Epithelial cell of proximal tubule (primary cell): ENCODE data around the gene GSTCD. TPM values are rescaled to one million over a fixed set of nuclear protein-coding genes. Genes with fewer than 3 reads are reported as not detected.
"Not testable (repeated sequence)": the region's sequence is repeated elsewhere in the genome, so short reads cannot be mapped to it uniquely, and the experiment has no call there.

Source experiments
- DNase-seq: peaks from one replicate; pipeline ENCODE4 v3.0.0-alpha.2; 2011; ENCODE audit warnings: low read depth
- H3K4me3 ChIP-seq: 2 replicates; pipeline ENCODE4 v1.5.1; 2011; ENCODE audit warnings: low read depth, mild to moderate bottlenecking, low read length
- CTCF ChIP-seq: conservative IDR thresholded peaks from 2 replicates; pipeline ENCODE4 v1.5.1; 2012; ENCODE audit warnings: low read depth, mild to moderate bottlenecking, low read length
- total RNA-seq: library from RNA; depleted of rRNA; stranded (reverse); fragments of >200 nt; gene quantifications from 2 replicates; pipeline ENCODE4 v1.2.3, GENCODE V29; 2015

The GSTCD gene
- total RNA-seq, 1 donor from 2014 or later, result 28.8 TPM

DNA sequence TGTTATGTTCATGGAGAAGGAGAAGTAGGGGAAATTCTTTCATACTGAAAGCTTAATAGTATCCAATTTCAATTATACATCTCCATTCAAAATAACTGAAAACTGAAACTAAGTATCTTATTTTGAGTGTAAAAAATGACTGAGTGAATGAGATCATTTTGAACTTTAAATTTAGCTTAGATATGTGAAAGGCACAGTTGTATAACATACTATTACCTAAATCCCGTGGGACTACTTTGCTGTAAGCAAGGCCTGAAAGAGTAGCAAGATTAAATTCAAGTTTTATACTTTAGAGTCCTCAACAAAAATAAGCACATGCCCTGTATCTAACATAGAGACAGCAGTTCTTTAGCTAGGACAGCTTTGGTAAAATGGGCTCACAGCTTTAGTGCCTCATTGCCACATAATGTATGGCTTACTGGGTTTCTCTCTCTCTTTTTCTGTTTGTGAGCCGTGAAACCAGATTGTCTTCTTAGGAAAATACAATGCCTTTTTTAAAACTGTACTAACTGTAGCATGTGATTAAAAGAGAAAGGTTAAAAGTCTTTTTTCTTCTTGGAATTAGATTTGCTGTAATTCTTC, 43.2 kb downstream of the GSTCD start:
- no peak for TF ChIP-seq CTCF
- no peak overlapping the region for H3K4me3 ChIP-seq
- DNase-seq, result no peak

- H3K4me3 ChIP-seq, result no peak overlapping the region
- no peak for DNase-seq
- no peak for TF ChIP-seq CTCF
These were observed 44.8 kb downstream of the GSTCD start for GRCh38 chr4:105753361-105753760.

GRCh38 chr4:105755375-105755774, 46.8 kb downstream of the GSTCD start:
- DNase-seq, result peak; percentile 7
- H3K4me3 ChIP-seq, result no peak overlapping the region
- no peak for TF ChIP-seq CTCF

- no peak for DNase-seq
- H3K4me3 ChIP-seq, result no peak overlapping the region
- no peak for TF ChIP-seq CTCF
These were observed 50.4 kb downstream of the GSTCD start for GRCh38 chr4:105758958-105759357.

- peak; percentile 33 for DNase-seq
- no peak for TF ChIP-seq CTCF
- H3K4me3 ChIP-seq, result no peak overlapping the region
These were observed 57.3 kb downstream of the GSTCD start for GRCh38 chr4:105765690-105766407.

DNA sequence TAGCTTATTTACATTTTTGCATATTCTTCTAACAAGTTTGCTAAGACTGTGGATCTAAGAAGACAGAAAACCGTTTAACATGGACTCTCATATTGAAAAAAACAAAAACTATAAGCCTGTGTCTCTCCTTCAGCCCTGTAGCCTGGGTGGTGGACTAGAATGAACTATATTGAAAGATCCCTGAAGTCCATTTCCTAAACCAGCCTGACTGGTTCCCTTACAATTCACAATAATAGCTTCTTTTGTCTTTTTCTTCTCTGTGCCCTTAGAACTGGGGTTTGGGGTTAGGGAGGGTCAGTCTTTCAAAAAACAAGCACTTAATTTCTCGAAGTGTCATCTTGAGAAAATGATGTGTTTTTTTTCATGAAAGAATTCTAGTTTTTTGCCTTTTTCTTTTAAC, 59.0 kb downstream of the GSTCD start:
- no peak for TF ChIP-seq CTCF
- DNase-seq, result no peak
- H3K4me3 ChIP-seq, result no peak overlapping the region

DNA sequence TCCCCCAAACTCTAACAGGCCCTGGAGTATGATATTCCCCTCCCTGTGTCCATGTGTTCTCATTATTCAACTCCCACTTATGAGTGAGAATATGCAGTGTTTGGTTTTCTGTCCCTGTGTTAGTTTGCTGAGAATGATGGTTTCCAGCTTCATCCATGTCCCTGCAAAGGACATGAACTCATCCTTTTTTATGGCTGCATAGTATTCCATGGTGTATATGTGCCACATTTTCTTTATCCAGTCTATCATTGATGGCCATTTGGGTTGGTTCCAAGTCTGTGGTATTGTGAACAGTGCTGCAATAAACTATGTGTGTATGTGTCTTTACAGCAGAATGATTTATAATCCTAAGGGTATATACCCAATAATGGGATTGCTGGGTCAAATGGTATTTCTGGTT, 61.9 kb downstream of the GSTCD start:
- DNase-seq, H3K4me3 ChIP-seq: not testable (repeated sequence)

DNA sequence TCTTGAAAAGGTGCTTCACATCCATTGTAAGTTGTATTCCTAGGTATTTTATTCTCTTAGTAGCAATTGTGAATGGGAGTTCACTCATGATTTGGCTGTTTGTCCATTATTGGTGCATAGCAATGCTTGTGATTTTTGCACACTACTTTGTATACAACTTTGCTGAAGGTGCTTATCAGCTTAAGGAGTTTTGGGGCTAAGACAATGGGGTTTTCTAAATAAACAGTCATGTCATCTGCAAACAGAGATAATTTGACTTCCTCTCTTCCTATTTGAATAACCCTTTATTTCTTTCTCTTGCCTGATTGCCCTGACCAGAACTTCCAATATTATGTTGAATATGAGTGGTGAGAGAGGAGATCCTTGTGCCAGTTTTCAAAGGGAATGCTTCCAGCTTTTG, 63.5 kb downstream of the GSTCD start:
- not testable (repeated sequence) for DNase-seq, H3K4me3 ChIP-seq

GRCh38 chr4:105775760-105776415, 67.3 kb downstream of the GSTCD start:
- not testable (repeated sequence) for DNase-seq, H3K4me3 ChIP-seq
